GM12878 (cell line): Measurements from ENCODE around the gene DIAPH2. TPM values are rescaled to one million over a fixed set of nuclear protein-coding genes. Genes with fewer than 3 reads are reported as not detected.

ENCODE experiments used
- EP300 ChIP-seq, 2 experiments: fragments of 150-350 bp in 1 of 2; IDR thresholded peaks; 2 replicates each; pipeline ENCODE4 v1.6.1; 2011 to 2012; ENCODE audit warnings: low read depth in 2 of 2, low read length in 2 of 2, borderline replicate concordance in 1 of 2, improper control_type of control experiment in 1 of 2, inconsistent platforms in 1 of 2; ENCODE audit not compliant: control insufficient read depth in 1 of 2
- JUNB ChIP-seq: IDR thresholded peaks from 2 replicates; pipeline ENCODE4 v1.6.1; 2016; ENCODE audit warnings: antibody characterized with exemption, mild to moderate bottlenecking
- PKNOX1 ChIP-seq: fragments of 450-650 bp; IDR thresholded peaks from 2 replicates; pipeline ENCODE4 v1.6.1; 2016; ENCODE audit warnings: mild to moderate bottlenecking
- SMAD5 ChIP-seq: IDR thresholded peaks from 2 replicates; pipeline ENCODE4 v1.6.1; 2016; ENCODE audit warnings: antibody characterized with exemption, low read depth
- SREBF2 ChIP-seq: IDR thresholded peaks from 2 replicates; pipeline ENCODE4 v1.6.1; 2012; ENCODE audit warnings: mild to moderate bottlenecking, low read length
- TARDBP ChIP-seq: IDR thresholded peaks from 2 replicates; pipeline ENCODE4 v1.6.1; 2016; ENCODE audit warnings: borderline replicate concordance
- TBL1XR1 ChIP-seq: IDR thresholded peaks from 2 replicates; pipeline ENCODE4 v1.6.1; 2012; ENCODE audit warnings: low read depth, low read length, improper control_type of control experiment
- ZBTB11 ChIP-seq: fragments of 450-650 bp; formaldehyde crosslinking; IDR thresholded peaks from 2 replicates; pipeline ENCODE4 v1.5.0; 2022; ENCODE audit warnings: mild to moderate bottlenecking, missing genetic modification characterization
- polyA plus RNA-seq, 11 experiments: library from polyadenylated mRNA; depleted of rRNA in 4 of 11; unstranded in 6 of 11; stranded (reverse) in 5 of 11; fragments of >200 nt; fragmentation: Nextera tagmentation in 4 of 11; fragmentation: Illumina TruSeq in 1 of 11; extraction: Ambion mirVana in 4 of 11; extraction: Trizol in 1 of 11; gene quantifications; 1 replicate in 1 of 11; 2 replicates in 10 of 11; pipeline versions ENCODE4 v1.2.1 to v1.2.3, GENCODE V29; 2011 to 2016; ENCODE audit warnings: inconsistent platforms in 2 of 11, missing spikeins in 2 of 11, low read depth in 1 of 11
- total RNA-seq, 4 experiments: library from RNA; depleted of rRNA in 3 of 4; stranded (reverse); fragments of >200 nt in 3 of 4; fragmentation: Illumina TruSeq in 1 of 4; extraction: Trizol in 1 of 4; gene quantifications; 2 replicates each; pipeline versions ENCODE4 v1.2.1 to v1.2.3, GENCODE V29; 2013 to 2021
- TF ChIP-seq, protein P1 (sequence below): fragments of 450-650 bp; IDR thresholded peaks from 2 replicates; pipeline ENCODE4 v1.6.1; 2017; ENCODE audit warnings: mild to moderate bottlenecking, moderate library complexity
- TF ChIP-seq, protein P2 (sequence below): fragments of 150-350 bp; IDR thresholded peaks from 2 replicates; pipeline ENCODE4 v1.6.1; 2016; ENCODE audit warnings: low read depth, low read length

The DIAPH2 gene
- total and polyA plus RNA-seq, 10 of the 15 experiments (the other 5 are each of a cell fraction or from before 2014, with no cell fraction given): 2.2 to 16.6 (median 8.8) TPM

DNA sequence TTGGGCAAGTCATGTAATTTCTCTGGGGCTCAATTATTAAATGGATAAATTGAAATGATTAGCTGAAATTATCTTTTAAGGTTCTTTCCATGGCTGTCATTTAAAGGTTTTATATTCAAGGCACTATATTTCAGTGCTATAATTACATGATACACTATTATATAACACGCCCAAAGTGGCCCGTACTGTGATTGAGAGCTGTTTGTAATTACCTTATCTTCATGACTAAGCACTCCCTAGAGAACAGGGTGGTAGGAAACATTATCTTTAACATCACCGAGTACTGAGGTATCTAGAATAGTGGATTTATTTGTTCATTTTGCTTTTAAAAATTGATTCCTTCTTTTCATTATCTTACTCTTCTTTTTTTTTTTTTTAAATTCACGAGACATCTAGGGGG is 79.0 kb downstream of the DIAPH2 start (continued):
- TF ChIP-seq, protein P1, sequence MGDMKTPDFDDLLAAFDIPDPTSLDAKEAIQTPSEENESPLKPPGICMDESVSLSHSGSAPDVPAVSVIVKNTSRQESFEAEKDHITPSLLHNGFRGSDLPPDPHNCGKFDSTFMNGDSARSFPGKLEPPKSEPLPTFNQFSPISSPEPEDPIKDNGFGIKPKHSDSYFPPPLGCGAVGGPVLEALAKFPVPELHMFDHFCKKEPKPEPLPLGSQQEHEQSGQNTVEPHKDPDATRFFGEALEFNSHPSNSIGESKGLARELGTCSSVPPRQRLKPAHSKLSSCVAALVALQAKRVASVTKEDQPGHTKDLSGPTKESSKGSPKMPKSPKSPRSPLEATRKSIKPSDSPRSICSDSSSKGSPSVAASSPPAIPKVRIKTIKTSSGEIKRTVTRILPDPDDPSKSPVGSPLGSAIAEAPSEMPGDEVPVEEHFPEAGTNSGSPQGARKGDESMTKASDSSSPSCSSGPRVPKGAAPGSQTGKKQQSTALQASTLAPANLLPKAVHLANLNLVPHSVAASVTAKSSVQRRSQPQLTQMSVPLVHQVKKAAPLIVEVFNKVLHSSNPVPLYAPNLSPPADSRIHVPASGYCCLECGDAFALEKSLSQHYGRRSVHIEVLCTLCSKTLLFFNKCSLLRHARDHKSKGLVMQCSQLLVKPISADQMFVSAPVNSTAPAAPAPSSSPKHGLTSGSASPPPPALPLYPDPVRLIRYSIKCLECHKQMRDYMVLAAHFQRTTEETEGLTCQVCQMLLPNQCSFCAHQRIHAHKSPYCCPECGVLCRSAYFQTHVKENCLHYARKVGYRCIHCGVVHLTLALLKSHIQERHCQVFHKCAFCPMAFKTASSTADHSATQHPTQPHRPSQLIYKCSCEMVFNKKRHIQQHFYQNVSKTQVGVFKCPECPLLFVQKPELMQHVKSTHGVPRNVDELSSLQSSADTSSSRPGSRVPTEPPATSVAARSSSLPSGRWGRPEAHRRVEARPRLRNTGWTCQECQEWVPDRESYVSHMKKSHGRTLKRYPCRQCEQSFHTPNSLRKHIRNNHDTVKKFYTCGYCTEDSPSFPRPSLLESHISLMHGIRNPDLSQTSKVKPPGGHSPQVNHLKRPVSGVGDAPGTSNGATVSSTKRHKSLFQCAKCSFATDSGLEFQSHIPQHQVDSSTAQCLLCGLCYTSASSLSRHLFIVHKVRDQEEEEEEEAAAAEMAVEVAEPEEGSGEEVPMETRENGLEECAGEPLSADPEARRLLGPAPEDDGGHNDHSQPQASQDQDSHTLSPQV: no peak
- no peak for TF ChIP-seq SREBF2
- TF ChIP-seq SMAD5: no peak
- no peak for TF ChIP-seq JUNB
- TF ChIP-seq, protein P2, sequence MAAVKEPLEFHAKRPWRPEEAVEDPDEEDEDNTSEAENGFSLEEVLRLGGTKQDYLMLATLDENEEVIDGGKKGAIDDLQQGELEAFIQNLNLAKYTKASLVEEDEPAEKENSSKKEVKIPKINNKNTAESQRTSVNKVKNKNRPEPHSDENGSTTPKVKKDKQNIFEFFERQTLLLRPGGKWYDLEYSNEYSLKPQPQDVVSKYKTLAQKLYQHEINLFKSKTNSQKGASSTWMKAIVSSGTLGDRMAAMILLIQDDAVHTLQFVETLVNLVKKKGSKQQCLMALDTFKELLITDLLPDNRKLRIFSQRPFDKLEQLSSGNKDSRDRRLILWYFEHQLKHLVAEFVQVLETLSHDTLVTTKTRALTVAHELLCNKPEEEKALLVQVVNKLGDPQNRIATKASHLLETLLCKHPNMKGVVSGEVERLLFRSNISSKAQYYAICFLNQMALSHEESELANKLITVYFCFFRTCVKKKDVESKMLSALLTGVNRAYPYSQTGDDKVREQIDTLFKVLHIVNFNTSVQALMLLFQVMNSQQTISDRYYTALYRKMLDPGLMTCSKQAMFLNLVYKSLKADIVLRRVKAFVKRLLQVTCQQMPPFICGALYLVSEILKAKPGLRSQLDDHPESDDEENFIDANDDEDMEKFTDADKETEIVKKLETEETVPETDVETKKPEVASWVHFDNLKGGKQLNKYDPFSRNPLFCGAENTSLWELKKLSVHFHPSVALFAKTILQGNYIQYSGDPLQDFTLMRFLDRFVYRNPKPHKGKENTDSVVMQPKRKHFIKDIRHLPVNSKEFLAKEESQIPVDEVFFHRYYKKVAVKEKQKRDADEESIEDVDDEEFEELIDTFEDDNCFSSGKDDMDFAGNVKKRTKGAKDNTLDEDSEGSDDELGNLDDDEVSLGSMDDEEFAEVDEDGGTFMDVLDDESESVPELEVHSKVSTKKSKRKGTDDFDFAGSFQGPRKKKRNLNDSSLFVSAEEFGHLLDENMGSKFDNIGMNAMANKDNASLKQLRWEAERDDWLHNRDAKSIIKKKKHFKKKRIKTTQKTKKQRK: no peak
- TF ChIP-seq EP300 (IDR thresholded peaks at IDR 0.05; ENCODE audit: borderline replicate concordance in 1 of 2, control insufficient read depth in 1 of 2, low read depth in 2 of 2, low read length in 2 of 2): no peak
- no peak for TF ChIP-seq TARDBP
- TF ChIP-seq TBL1XR1: no peak
- TF ChIP-seq PKNOX1: no peak
- TF ChIP-seq ZBTB11 (CRISPR knock-in tag): no peak
